Measurements from ENCODE around the gene KLK12.

GRCh38 chr19:51036519-51036918 is 1.7 kb upstream of the KLK12 start:
- TF ChIP-seq, protein P1, sequence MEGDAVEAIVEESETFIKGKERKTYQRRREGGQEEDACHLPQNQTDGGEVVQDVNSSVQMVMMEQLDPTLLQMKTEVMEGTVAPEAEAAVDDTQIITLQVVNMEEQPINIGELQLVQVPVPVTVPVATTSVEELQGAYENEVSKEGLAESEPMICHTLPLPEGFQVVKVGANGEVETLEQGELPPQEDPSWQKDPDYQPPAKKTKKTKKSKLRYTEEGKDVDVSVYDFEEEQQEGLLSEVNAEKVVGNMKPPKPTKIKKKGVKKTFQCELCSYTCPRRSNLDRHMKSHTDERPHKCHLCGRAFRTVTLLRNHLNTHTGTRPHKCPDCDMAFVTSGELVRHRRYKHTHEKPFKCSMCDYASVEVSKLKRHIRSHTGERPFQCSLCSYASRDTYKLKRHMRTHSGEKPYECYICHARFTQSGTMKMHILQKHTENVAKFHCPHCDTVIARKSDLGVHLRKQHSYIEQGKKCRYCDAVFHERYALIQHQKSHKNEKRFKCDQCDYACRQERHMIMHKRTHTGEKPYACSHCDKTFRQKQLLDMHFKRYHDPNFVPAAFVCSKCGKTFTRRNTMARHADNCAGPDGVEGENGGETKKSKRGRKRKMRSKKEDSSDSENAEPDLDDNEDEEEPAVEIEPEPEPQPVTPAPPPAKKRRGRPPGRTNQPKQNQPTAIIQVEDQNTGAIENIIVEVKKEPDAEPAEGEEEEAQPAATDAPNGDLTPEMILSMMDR (IDR thresholded peaks at IDR 0.05) = no peak
- no peak for TF ChIP-seq EZH2 (IDR thresholded peaks at IDR 0.05; ENCODE audit: borderline replicate concordance, insufficient read depth, low read depth, low read length, poor library complexity, severe bottlenecking)
